Omental fat pad (tissue), 4 donors: Measurements from ENCODE around the gene AMPD3. TPM values are rescaled to one million over a fixed set of nuclear protein-coding genes. Genes with fewer than 3 reads are reported as not detected.

Source experiments
- ATAC-seq: fragments of 150-250 bp; one replicate; pipeline ENCODE4 v1.9.1; 2016; ENCODE audit warnings: mild to moderate bottlenecking, moderate library complexity; ENCODE audit not compliant: low FRiP score
- DNase-seq: peaks from one replicate; pipeline ENCODE4 v3.0.0-alpha.2; 2019; ENCODE audit warnings: low spot score
- total RNA-seq, 4 donors: library from RNA; depleted of rRNA; stranded (reverse); fragments of >200 nt; gene quantifications; one replicate each; pipeline ENCODE4 v1.1.0, GENCODE V29; 2016
- TF ChIP-seq, protein P1 (sequence below), 3 donors: fragments of 450-650 bp; IDR thresholded peaks; one replicate each; pipeline ENCODE4 v1.5.1; 2016 to 2017; ENCODE audit warnings: antibody characterized with exemption in 3 of 3, mild to moderate bottlenecking in 3 of 3, moderate library complexity in 2 of 3

Gene AMPD3
- total RNA-seq, 4 donors from 2014 or later = 4.4 to 43.3 (median 9.9) TPM

DNA sequence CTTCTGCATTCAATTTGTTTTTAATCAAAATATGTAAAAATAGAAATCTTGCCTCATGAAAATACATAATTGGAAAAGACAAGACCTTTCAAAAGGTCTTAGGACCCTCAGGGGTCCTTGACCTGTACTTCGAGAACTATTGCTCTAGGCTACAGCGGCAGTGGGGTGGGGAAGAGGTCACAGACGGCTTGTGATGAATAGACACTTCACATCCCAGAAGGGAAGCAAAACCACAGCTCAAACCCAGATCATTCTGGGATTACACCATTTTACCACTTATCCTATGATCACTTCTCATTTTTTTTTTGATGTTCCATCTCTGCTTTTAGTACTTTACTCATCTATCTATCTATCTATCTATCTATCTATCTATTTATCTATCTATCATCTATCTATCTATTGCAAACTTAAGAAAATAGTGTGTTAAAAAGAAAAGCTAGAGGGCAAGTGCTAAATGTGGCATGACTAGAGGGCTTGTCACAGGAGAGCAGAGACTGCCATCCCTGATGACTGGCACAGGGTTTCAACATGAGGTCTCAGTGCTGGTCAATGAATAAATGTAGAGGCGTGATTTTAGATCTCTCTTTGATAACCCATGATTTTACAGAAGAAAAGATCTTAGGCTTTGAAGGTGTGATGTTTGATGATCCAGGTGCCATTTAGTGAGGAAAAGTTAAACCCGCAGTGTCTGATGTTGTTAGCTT lies 48.9 kb downstream of the AMPD3 start:
- DNase-seq (no peak), ATAC-seq (no peak)
- TF ChIP-seq, protein P1, sequence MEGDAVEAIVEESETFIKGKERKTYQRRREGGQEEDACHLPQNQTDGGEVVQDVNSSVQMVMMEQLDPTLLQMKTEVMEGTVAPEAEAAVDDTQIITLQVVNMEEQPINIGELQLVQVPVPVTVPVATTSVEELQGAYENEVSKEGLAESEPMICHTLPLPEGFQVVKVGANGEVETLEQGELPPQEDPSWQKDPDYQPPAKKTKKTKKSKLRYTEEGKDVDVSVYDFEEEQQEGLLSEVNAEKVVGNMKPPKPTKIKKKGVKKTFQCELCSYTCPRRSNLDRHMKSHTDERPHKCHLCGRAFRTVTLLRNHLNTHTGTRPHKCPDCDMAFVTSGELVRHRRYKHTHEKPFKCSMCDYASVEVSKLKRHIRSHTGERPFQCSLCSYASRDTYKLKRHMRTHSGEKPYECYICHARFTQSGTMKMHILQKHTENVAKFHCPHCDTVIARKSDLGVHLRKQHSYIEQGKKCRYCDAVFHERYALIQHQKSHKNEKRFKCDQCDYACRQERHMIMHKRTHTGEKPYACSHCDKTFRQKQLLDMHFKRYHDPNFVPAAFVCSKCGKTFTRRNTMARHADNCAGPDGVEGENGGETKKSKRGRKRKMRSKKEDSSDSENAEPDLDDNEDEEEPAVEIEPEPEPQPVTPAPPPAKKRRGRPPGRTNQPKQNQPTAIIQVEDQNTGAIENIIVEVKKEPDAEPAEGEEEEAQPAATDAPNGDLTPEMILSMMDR (IDR thresholded peaks at IDR 0.05) = no peak

DNA sequence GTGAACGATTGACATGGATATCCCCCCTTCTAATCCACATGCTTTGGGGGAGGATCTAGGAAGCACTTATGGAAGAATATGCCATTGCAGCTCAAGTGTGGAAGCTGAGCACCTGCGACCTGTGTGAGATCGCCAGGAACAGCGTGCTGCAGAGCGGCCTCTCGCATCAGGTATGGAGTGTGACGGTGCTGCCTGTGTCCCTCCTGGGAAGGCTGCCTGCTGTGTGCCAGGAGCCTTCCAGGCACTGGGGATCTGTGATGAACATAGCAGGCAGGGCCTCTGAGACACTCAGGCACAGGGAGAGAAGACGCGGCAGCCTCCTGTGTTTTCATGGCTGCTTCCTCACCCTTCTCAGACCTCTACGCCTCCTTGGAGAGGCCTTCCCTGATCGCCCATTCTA lies 49.4 kb downstream of the AMPD3 start:
- TF ChIP-seq, protein P1 (IDR thresholded peaks at IDR 0.05) = no peak
- ATAC-seq = no peak
- no peak for DNase-seq

DNA sequence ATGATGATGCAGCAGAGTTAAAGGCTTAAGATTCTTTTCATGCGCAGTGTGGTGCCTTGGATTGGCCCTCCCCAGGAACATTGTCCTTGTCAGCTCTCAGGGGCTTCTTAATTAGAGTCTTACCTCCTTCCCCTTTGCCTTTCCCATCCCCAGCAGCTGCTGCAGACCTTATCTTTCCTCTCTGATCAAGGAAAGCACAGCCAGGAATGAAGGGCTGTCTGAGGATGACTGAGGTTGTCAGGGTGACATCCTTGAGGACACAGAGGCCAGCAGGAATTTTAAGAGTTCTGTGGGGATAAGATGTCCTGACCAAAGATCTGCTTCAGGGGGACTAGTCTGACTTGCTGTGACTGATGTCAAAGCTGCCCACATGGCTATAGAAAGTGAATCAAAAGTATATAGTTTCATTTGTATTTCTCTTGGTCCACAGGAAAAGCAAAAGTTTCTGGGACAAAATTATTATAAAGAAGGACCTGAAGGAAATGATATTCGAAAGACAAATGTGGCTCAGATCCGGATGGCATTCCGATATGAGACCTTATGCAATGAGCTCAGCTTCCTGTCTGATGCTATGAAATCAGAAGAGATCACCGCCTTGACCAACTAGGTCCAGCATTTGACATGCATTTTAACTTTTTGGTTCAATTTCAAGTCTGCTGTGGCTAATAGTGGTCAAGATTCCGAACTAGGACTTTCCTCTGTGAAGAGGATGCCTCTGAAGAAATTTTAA lies 50.4 kb downstream of the AMPD3 start:
- DNase-seq = no peak
- TF ChIP-seq, protein P1 (IDR thresholded peaks at IDR 0.05) = no peak

DNA sequence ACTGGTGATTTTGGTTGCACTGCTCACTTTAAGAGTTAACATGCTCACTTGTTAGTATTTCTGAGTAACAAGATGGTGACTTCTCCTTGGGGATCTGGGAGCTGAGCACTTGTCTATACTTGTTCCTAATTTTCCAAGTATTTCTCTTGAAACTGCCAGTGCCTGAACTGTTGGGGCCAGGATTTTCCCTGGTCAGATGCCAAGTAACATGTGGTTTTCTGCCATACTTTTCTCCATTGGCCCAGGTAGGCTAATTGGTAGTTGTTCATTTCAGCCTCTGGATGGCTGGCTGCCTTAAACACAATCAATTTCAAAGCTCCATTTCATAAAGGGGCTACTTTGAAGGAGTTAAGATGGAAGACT lies 50.9 kb downstream of the AMPD3 start:
- DNase-seq = no peak
- ATAC-seq = no peak
- TF ChIP-seq, protein P1 (IDR thresholded peaks at IDR 0.05) = no peak

More for the DNA sequence above, 50.4 kb downstream of the AMPD3 start:
- no peak for ATAC-seq

DNA sequence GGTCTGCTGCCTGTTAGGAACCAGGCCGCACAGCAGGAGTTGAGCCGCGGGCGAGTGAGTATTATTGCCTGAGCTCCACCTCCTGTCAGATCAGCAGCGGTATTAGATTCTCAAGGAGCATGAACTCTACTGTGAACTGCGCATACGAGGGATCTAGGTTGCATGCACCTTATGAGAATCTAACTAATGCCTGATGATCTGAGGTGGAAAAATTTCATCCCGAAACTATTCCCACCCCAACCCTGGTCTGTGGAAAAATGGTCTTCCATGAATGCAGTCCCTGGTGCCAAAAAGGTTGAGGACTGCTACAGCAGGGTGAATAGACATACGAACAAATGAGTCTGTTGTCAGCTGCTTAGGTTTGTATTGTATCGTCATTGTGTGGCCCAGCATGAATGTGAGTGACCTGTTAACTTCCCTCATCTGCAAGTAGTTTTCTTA lies 56.1 kb downstream of the AMPD3 start:
- TF ChIP-seq, protein P1 (IDR thresholded peaks at IDR 0.05) = no peak
- ATAC-seq = no peak
- DNase-seq = no peak

DNA sequence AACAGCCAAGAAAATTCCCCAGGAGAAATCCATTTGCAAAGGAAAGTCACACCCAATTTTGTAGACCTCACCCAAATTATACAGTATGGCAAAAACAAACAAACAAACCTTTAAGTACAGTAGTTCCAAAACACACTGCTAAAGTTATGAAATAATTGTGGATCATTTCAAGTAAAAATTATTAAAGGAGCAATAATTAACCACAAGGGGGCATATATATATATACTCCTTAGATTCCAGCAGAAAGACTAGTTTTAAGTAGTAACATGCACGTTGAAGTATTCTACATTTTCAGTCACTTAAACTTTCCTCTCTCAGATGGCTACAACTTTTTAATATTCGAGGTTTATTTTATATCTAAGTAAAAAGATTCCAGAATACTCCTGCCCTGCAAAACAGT lies 59.1 kb downstream of the AMPD3 start:
- DNase-seq = no peak
- ATAC-seq = no peak
- TF ChIP-seq, protein P1 (IDR thresholded peaks at IDR 0.05) = no peak

DNA sequence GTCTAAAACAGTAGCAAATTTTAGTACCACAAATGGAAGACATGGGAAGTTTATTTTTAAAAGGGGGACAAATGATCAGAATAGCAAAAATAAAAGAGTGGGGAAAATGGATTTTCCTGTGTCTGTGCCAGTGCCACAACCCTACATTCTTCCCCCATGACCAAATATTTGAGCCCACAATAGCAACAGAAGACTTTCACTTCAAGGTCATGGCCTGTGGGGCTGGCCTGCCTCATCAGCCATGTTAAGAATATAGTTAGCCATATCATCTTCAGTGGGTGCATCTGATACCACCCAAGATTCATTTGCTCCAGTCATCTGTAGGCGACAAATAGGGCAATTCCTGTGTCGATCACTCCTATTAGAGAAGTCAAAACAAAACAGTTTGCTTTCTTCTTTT lies 59.6 kb downstream of the AMPD3 start:
- no peak for DNase-seq
- no peak for ATAC-seq
- TF ChIP-seq, protein P1 (IDR thresholded peaks at IDR 0.05) = no peak
